ENCODE results near the gene TTC6. TPM values are rescaled to one million over a fixed set of nuclear protein-coding genes. Genes with fewer than 3 reads are reported as not detected.

The TTC6 gene
- total and polyA plus RNA-seq, 8 donors: 0.92 to 184 (median 20.9) TPM

GRCh38 chr14:37596790-37597472 lies 1.5 kb downstream of the TTC6 start:
- 6 to 13% (median 10%) methylated on average over 7 of the region's 7 CpGs for WGBS, 5 donors
- peaks cover 17 to 99% (median 83%) of the 10 kb centered on the region in 3 donors for H3K27me3 ChIP-seq
- no peak for TF ChIP-seq POLR2AphosphoS5 (IDR thresholded peaks at IDR 0.05)
- no peak for TF ChIP-seq POLR2A (IDR thresholded peaks at IDR 0.05)
- no peak for TF ChIP-seq CTCF (IDR thresholded peaks at IDR 0.05)
- no peak for TF ChIP-seq EP300 (IDR thresholded peaks at IDR 0.05)
- peak in 1 of 2 donors; percentile 31 for DNase-seq
- H3K4me3 ChIP-seq: peak overlapping the region; percentile 29 to 67 (median 58)
- peaks cover 0 to 4% (median 0%) of the 10 kb centered on the region in 4 donors for H3K36me3 ChIP-seq
- peak overlapping the region; percentile 28 to 95 (median 91) for H3K27ac ChIP-seq
- H3K4me1 ChIP-seq: peaks cover 41 to 62% (median 50%) of the 10 kb centered on the region in 4 donors
- intact Hi-C loops (cut with DNase I; ENCODE audit: low total_unique reads): no loop called here
- no peaks in the 10 kb centered on the region for H3K9me3 ChIP-seq

- peak overlapping the region; percentile 29 to 67 (median 34) for H3K4me3 ChIP-seq
- H3K27ac ChIP-seq: peak overlapping the region; percentile 86 to 95 (median 92)
- TF ChIP-seq CTCF (IDR thresholded peaks at IDR 0.05) (peak in 4 of 7 experiments; percentile 28 to 46 (median 43)), EP300 (IDR thresholded peaks at IDR 0.05) (no peak)
- H3K9me3 ChIP-seq: no peaks in the 10 kb centered on the region
- H3K4me1 ChIP-seq: peaks cover 41 to 58% (median 50%) of the 10 kb centered on the region in 4 donors
- peak; percentile 69 to 77 for DNase-seq
- intact Hi-C loops (cut with DNase I; ENCODE audit: low total_unique reads): no loop called here
- H3K27me3 ChIP-seq: peaks cover 11 to 99% (median 81%) of the 10 kb centered on the region in 3 donors
- 4 to 15% (median 6%) methylated on average over 18 to 20 of the region's 20 CpGs for WGBS, 5 donors
- H3K36me3 ChIP-seq: peaks cover 0 to under 1% (median 0%) of the 10 kb centered on the region in 4 donors
Measured at GRCh38 chr14:37597538-37597913, 2.1 kb downstream of the TTC6 start.

- Histone ChIP-seq H3K27ac (peak overlapping the region; percentile 86 to 95 (median 92)), H3K9me3 (no peaks in the 10 kb centered on the region), H3K36me3 (no peaks in the 10 kb centered on the region), H3K4me1 (peaks cover 41 to 63% (median 51%) of the 10 kb centered on the region in 4 donors), H3K4me3 (peak overlapping the region; percentile 29 to 67 (median 34)), H3K27me3 (peaks cover 7 to 99% (median 81%) of the 10 kb centered on the region in 3 donors)
- WGBS, 5 donors: 3 to 8% (median 6%) methylated on average over 22 to 50 of the region's 50 CpGs
- peak; percentile 70 to 81 for DNase-seq
- intact Hi-C loops (cut with DNase I; ENCODE audit: low total_unique reads): no loop called here
- TF ChIP-seq POLR2AphosphoS5 (IDR thresholded peaks at IDR 0.05) (peak in 2 of 3 donors; percentile 55 to 69), POLR2A (IDR thresholded peaks at IDR 0.05) (no peak)
Measured at GRCh38 chr14:37597914-37598746, 2.7 kb downstream of the TTC6 start.

GRCh38 chr14:37598747-37599506 lies 3.5 kb downstream of the TTC6 start:
- 7 to 12% (median 8%) methylated on average over 30 to 36 of the region's 36 CpGs for WGBS, 5 donors
- Histone ChIP-seq H3K9me3 (no peaks in the 10 kb centered on the region), H3K27me3 (peaks cover 7 to 99% (median 80%) of the 10 kb centered on the region in 3 donors), H3K4me3 (peak overlapping the region; percentile 29 to 67 (median 34)), H3K27ac (peak overlapping the region; percentile 86 to 95 (median 92)), H3K4me1 (peaks cover 41 to 63% (median 51%) of the 10 kb centered on the region in 4 donors), H3K36me3 (no peaks in the 10 kb centered on the region)
- TF ChIP-seq POLR2A (IDR thresholded peaks at IDR 0.05) (no peak), POLR2AphosphoS5 (IDR thresholded peaks at IDR 0.05) (no peak), CTCF (IDR thresholded peaks at IDR 0.05) (no peak), EP300 (IDR thresholded peaks at IDR 0.05) (no peak)
- DNase-seq: peak in 1 of 2 donors; percentile 42
- intact Hi-C loops (cut with DNase I; ENCODE audit: low total_unique reads): no loop called here
